HG03565 (cell line): ENCODE results near the gene ANAPC16.
"Not testable (repeated sequence)": the region's sequence is repeated elsewhere in the genome, so short reads cannot be mapped to it uniquely, and the experiment has no call there.

Experiments
- ATAC-seq: cut with Tn5 transposase; IDR thresholded peaks from one replicate; pipeline ENCODE4 v1.9.1; 2021; ENCODE audit warnings: mild to moderate bottlenecking, moderate library complexity; ENCODE audit not compliant: unreplicated experiment

The ANAPC16 gene

GRCh38 chr10:72261784-72262404 is 46.1 kb downstream of the ANAPC16 start:
- ATAC-seq, result peak; percentile 9

GRCh38 chr10:72263613-72264241 is 47.9 kb downstream of the ANAPC16 start:
- no peak for ATAC-seq

- ATAC-seq, result no peak
These were observed 48.7 kb downstream of the ANAPC16 start for GRCh38 chr10:72264536-72264935.

GRCh38 chr10:72265508-72265907 is 49.7 kb downstream of the ANAPC16 start:
- no peak for ATAC-seq

- ATAC-seq, result no peak
These were observed 50.4 kb downstream of the ANAPC16 start for GRCh38 chr10:72265990-72266865.

GRCh38 chr10:72267381-72267780 is 51.6 kb downstream of the ANAPC16 start:
- no peak for ATAC-seq

- no peak for ATAC-seq
These were observed 52.1 kb downstream of the ANAPC16 start for GRCh38 chr10:72267819-72268399.

GRCh38 chr10:72268475-72269200 is 52.8 kb downstream of the ANAPC16 start:
- not testable (repeated sequence) for ATAC-seq

GRCh38 chr10:72270607-72271281 is 54.9 kb downstream of the ANAPC16 start:
- ATAC-seq, result no peak

GRCh38 chr10:72272689-72273409 is 57.0 kb downstream of the ANAPC16 start:
- no peak for ATAC-seq

GRCh38 chr10:72273410-72274212 is 57.8 kb downstream of the ANAPC16 start, which contains the start of gene DDIT4:
Gene DDIT4, plus strand, starts transcription at chr10:72273924. Its CDS starts 293 bp downstream, at chr10:72274217.
- peak; percentile 75 for ATAC-seq

GRCh38 chr10:72274213-72274729 is 58.5 kb downstream of the ANAPC16 start:
- ATAC-seq, result no peak

- no peak for ATAC-seq
These were observed 59.0 kb downstream of the ANAPC16 start for GRCh38 chr10:72274730-72275350.

- no peak for ATAC-seq
These were observed 59.7 kb downstream of the ANAPC16 start for GRCh38 chr10:72275351-72276012.

GRCh38 chr10:72276013-72276387 is 60.2 kb downstream of the ANAPC16 start:
- ATAC-seq, result no peak

- ATAC-seq, result no peak
These were observed 60.9 kb downstream of the ANAPC16 start for GRCh38 chr10:72276421-72277339.
